ENCODE data around the gene C5orf24.

DNA sequence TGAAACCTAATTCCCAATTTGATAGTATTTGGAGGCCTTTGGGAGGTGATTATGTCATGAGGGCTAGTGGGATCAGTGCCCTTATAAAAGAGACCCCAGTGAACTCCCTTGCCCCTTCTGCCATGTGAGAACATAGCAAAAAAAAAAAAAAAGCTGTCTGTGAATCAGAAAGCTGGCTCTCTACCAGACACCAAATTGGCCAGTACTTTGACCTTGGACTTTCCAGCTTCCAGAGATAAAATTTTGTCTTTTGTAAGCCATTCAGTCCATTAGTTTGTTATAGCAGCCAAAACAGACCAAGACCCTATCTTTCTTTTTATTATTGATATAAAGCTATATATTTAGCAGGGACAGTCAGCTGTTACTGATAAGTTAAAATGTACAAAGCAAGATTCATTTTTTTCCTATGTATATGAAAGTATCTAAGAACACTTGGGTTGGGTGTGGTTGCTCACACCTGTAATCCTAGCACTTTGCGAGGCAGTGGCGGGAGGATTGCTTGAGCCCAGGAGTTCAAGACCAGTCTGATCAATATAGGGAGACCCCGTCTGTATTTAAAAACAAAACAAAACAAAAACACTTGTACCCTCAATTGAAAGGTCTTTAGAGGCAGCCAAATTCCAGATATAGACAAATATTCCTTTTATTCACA is 8.1 kb upstream of the C5orf24 start:
- TF ChIP-seq, protein P1, sequence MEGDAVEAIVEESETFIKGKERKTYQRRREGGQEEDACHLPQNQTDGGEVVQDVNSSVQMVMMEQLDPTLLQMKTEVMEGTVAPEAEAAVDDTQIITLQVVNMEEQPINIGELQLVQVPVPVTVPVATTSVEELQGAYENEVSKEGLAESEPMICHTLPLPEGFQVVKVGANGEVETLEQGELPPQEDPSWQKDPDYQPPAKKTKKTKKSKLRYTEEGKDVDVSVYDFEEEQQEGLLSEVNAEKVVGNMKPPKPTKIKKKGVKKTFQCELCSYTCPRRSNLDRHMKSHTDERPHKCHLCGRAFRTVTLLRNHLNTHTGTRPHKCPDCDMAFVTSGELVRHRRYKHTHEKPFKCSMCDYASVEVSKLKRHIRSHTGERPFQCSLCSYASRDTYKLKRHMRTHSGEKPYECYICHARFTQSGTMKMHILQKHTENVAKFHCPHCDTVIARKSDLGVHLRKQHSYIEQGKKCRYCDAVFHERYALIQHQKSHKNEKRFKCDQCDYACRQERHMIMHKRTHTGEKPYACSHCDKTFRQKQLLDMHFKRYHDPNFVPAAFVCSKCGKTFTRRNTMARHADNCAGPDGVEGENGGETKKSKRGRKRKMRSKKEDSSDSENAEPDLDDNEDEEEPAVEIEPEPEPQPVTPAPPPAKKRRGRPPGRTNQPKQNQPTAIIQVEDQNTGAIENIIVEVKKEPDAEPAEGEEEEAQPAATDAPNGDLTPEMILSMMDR (conservative IDR thresholded peaks at IDR 0.05; ENCODE audit: low read depth, low read length) = no peak
- no peak for TF ChIP-seq EZH2 (IDR thresholded peaks at IDR 0.05; ENCODE audit: borderline replicate concordance, low read depth, low read length, poor library complexity, severe bottlenecking)

Data from A673 (cell line).